HG03460 (cell line): ENCODE results near the gene FGFR2.

Source experiments
- ATAC-seq: cut with Tn5 transposase; IDR thresholded peaks from one replicate; pipeline ENCODE4 v1.9.1; 2021; ENCODE audit not compliant: unreplicated experiment

Gene FGFR2

DNA sequence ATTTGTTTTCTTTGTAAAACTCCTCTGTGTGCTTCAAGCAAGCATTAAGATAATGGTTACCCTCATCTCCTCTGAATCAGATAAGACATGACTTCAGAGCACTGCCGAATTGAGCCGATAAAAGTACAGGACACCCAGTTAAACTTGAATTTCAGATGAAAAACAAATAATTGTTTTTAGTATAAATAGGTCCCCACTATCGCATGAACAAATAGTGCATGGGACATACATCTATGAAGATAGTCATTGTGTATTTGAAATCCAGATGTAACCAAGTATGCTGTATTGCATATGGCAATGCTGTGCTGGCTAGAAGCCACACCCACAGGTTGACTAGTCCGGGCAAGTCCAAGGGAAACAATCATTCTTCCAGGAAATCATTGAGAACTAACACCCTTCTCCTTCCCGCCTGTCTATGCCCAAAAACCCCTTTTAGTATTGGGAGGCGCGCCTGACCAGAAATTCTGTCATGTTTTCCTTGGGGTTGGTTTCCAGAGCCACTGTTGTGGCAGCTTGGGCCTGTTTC lies 12.6 kb upstream of the FGFR2 start:
- ATAC-seq: no peak

DNA sequence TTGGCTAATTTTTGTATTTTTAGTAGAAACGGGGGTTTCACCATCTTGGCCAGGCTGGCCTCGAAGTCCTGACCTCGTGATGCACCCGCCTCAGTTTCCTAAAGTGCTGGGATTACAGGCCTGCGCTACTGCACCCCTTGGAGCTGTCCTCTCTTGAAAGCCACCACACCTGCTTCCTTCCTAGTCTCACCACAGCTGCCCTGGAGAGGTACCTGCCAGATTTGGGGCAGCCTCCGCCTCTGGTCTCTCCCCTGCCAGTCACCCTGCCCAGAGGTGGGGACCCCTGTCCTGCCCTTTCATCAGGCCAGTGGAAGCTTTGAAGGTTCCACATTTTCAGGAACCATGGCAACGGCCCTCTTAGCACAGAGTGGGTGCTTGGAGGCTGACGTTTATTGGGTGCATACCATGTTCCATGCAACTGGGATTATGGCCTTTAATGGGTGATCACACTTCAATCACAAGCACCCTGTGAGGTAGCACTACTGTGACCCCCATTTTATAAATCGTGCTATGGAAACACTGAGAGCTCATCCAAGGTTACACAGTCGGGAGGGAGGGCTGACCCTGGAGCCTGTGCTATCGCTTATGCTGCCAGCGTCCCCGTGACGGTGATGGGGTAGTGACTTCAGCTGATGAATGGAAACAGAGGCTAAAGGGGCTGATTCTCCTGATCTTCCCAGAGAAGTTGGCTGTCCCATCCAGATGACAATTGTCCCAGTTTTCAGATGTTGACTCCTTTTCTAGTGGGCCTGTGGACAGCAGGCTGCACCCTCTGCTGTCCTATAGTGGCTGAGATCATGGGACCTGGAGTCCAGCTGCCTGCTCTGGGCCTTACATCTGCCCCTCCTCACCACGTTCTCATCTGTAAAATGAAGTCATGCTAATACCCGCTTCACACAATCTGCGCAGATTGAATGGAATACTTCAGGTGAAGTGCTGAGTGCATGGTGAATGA lies 11.5 kb upstream of the FGFR2 start:
- ATAC-seq: no peak

DNA sequence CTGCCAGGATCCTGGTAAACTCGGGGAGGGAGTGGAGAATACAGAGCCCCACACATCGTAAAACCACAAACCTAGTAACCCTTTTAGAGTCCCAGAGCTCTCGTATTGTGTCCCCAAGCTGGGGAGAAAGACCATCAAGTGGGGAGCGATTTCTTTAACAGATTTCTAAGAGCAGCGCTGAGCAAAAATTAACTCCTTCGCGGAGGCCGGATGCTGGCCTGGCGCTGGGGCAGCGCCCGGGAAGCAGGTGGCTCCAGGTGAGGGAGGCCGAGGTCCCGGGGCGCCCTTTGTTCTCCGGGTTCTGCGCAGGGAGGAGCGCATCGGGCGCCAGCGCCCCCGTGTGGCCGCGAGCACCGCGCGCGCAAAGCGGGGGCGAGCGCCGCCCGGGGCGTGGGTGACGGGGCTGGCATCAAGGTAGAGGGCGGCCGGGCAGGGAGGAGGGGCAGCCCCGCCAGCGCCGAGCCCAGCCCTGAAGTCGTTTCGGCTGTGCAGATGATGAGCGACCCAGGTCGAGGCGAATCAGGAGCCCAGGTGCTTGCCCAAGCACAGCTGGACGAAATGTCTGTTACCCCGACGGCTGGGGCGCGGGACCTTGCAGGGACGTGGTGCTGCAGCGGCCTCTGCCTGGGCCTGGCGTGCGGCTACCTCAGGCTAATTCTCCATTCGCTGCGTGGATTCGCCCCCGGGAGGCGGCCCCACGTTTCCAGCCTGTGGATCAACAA lies 10.4 kb upstream of the FGFR2 start:
- ATAC-seq: no peak

DNA sequence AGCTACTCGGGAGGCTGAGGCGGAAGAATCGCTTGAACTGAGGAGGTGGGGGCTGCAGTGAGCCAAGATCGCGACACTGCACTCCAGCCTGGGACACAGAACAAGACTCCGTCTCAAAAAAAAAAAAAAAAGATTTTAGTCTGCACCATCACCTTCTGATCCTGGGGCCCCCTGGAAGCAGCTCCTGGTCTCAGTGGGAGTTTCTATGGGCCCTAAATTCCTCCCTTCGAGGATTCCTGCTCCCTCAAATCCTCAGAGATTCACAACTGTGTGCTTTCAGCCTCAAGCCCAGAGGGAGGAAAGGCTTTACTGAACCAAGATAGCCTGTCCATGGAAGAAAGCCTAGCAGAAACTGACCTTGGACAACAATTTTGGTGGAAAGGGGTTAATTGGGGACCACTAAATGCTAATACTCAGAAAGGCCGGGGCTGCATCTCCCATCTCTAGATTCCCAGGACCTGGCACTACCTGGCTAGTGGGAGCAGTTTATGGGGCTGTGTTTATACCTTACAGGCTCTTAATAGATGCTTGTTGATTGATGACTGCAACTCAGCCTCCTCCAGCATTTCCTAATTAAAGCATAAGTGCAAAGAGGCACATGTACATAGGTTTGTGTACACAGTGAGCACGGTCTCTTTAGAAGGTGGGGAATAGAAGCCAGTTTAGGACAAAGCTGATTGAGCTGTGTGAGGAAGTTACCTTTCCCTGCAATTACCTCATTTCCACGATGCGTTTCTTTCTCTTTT lies 9.2 kb upstream of the FGFR2 start:
- ATAC-seq: no peak

DNA sequence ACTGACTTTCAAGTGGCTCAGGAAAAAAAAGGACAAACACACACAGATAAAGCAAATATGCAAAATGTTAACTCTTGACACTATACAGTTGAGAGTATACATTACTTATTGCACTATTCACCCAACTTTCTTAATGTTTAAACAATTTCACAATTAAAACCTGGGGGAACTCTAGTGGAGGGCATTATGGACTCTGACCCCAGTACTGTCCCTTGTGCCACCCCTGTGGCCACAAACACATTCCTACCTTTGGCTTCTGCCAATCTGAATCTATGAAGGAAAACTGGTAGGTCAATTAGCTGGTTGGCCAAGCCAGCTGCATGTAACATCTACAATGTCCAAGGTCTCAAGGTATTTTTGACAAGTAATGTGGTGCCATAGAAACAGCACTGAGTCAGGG lies 7.5 kb upstream of the FGFR2 start:
- ATAC-seq: no peak

DNA sequence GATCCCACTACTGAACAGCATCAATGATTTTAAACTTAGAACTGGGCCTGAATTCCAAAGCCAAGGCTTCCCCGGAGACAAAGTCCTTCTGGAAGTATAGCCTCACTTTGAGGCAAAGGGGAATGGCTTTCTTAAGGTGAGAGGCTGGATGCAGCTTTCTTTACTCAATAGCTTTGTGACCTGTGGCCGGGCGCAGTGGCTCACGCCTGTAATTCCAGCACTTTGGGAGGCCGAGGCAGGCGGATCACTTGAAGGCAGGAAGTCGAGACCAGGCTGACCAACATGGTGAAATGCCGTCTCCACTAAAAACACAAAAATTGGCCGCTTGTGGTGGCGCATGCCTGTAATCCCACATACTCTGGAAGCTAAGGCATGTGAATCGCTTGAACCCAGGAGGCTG lies 3.2 kb upstream of the FGFR2 start:
- ATAC-seq: no peak

DNA sequence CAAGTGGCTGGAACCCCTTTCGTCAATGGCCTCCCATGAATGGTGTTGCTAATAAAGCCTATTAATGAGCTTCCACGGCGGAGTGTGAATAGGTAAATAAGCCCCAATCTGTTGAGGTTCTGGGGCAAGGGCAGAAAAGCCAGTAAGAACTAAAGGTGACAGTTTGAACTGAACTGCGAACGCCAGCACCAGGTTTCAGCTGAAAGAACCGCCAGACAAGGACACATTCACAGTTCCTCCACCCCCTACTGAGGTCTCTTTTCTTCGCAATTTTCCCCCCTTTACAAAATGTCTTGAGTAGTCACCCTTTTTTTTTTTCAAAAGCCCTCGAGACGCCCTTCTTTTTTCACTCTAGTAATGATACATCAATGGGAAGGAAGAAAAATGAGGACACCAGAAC lies 2.4 kb upstream of the FGFR2 start:
- no peak for ATAC-seq

DNA sequence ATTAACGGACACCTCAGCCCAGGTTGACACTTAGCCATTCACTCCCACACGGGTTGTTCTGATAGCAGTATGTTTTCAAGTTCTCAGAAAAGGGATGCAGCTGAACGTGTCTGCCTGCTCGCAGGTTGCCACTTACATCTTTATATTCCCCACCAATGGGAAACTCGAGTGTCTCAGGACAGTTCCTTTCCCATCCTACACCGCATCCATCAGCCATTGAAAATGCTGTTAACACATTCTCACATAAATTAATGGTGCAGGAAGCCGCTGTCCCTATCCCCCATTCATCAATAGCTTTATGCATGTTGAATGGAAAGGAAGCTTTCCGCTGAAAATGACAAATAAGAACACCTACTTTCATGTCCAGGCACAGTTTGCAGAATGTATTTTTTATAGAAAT lies 1.7 kb upstream of the FGFR2 start:
- ATAC-seq: no peak

DNA sequence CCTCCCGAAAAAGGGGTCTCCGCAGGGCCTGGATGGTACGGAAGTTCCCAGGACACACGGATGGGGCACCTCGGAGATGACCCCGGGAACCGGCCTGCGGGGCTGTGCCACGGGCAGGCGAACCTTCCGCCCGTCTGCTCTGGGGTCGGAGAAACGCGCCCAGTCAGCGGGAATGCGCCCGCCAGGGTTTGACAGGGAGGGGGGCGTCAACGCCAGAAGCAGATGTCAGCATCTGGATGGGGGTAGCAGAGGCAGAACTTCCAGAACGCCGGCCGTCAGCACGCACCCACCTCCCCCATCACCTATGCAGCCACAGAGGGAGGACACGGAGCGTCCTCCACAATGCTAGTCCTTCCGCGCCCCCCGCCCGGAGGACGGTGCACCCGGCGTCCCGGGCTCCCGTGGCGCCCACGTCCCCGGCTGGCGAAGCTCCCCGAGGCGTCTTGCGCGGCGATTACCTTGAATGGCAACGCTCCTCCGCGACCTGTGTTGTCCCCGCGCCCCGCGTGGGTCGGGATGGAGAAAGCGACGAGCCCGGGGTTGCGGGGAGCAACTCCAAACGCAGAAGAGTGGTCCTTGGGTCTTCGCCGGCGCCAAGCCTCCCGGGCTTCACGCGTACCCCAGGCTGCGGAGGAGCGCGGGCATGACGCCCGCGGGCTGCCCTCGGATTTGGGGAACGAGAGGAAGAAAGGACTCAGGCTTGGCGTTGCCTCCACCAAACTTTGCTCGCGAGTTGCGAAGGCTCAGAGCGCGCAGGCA lies 561 bp downstream of the FGFR2 start:
- ATAC-seq: no peak

DNA sequence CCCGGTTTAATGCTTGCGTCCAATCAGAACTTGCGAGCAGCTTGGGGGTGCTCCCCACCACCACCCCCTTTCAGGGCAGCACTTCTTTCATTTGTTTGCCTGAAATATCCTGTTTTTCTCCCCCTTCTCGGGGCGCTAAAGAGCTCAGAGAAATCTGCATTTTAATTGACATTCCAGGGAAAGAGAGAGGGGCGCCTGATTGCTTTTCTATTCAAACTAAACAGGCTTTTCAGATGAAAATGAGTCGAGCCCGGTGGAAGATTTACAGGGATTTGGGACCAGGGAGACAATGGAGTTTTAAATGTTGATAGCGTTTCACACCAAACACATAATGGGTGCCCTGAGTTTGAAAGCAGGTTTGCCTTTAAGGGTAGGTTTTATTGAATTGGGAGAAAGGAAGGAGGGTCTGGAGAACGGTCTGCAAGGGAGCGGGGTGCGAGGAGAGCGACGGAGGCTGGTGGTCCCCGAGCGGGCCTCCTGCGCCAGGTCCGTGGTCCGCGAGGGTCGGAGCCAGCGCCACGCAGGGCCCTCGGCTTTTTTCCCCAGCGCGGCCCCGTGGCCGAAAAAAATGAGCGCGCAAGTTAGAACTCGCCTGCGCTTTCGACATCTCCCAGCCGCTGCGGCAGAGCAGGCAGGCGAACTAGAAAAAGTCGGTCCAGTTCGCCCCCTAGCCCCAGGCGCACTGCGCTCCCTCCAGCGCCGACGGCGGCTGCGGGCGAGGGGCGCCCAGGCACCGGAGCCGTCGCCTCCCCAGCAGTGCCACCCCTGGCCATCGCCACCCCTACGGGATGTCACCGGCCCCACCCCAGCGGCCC lies 1.3 kb downstream of the FGFR2 start:
- ATAC-seq: no peak

DNA sequence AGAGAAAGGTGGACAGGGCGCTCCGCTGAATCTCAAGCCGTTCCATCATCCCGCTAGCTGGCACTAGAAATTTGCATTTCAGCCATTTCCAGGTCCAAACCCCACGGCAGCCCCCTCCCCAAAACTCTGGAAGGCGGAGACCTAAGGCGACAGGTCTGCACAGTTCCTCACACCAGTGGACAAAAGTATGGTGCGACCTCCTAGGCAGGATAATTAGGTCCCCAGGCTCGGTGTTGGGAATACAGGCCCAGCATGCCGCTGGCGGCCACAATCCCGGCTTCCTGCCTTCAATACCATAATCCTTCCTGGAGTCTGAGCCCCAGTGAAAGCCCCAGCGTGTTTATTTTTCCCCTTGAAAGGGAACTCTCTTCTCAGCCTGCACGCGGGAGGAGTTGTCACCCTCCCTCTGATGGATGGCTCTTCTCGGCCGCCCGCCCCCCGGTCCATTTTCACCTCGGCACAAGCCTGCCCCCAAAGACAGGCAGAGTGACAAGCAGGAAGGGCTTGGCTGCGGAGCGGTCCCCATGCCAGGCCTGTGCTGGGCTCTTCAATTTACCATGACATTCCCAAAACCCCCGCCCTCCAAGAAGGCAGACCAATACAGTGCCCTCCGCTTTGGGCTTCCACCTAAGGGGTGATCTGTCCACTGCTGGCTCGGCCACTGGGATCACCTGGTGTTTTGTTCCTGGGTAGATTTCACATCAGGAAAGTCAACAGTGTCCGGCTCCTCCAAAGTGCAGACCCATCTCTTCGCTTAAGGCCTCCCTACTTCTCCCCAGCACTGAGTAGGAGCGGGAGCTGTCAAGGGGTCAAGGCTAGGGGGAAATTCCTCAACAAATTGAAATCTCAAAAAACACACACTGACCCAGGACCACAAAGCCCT lies 2.2 kb downstream of the FGFR2 start:
- no peak for ATAC-seq

DNA sequence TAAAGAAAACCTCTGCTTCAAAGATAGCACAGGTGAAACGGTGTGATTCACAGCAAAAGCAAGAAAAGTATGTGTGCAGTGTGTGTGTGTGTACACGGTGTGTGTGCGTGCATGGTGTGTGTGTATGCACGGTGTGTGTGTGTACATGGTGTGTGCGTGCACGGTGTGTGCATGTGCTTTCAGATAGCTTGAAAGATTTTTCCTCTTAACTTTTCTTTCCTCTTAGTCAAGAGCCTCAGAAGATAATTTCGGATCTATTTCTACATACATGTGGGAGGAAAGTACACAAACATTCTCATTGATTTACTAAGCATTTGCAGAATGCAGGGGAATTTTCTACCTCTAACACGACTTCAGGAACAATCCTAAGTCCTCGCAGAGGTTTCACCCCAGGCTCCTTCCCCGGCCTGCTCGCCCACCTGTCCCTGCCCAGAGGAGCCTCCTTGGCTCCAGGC lies 2.9 kb downstream of the FGFR2 start:
- ATAC-seq: no peak

DNA sequence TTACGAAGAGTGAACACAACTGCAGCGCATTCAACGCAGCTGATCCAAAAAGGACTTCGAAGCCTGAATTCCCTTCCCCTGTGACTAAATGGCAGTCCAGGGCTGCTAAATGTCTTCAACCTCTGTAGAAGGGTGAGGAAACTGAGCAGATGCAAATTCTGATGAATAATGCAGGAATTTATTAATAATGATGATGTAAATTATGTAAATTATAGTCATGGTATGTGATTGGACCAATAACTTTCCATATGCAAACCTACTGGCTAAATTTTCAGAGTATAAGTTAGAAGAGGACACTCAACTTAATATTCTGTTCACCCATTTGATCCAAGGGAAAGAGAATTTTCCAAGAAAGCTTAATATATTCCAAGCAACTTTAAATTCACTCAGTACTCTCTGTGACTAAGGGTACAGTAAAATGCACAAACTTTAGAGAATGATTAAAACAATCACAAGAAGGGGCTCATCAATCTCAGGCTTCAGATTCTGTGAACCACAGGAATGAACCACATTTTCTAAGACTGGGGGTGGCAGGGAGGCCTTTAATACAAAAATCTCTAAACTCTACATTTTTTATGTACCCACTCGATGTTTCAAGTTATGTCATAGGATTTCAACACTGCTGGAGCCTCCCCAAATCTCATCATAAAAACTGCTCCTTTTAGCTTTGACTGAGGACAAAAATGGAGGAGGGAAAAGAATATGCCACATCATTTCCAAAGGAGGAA lies 3.5 kb downstream of the FGFR2 start:
- no peak for ATAC-seq

DNA sequence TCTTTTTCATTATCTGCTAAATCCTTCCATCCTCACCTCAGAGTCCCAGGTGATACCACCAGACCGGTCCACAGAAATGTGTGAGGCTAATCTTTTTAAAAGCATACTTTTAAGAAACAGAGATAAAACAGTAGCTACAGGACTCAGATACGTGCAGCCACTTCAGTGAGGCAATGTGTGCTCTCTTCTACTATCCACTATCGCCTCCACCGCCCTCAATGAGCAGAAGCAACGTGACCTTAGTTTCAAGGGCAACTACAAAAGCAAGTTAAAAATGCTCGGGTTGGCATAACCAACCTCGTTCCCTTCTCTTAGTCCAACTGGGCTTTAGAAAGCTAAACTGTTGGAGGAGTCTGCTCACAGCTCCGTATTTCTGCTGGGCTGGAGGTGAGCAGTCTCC lies 4.2 kb downstream of the FGFR2 start:
- ATAC-seq: no peak

DNA sequence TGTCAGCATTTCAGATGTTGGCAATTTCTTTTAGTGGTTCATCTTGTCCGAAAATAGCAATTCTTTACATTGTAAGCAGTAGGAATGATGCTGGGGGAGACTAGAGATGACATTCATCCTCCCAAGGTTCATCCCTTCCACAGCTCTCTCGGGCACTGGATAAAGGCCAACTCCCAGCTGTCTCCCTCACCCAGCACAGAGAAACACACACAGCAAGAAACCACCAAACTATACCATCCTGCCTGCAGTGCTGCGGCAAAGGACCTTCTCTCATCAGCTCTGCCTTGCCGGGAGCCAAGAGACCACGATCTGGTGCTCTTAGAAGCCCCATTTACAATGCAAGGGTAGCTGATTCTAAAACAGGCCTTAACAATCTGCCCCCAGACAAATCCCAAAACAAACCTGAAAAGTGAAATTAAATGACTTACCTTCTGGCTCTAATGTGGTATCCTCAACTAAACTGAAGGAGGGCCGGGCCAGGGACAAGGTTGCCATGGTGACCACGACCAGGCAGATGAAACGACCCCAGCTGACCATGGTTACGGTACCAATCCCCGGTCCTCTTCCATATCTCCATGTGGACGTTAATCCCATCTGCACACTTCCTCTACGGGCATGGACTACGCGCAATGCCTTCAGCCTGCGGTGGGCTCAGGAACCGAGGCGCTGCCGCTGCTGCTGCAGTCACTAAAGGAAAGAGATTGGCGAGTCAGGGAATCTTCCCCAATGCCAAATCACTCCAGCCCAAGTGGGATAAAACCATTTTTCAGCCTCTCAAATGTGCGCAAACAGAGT lies 4.8 kb downstream of the FGFR2 start:
- ATAC-seq: no peak

DNA sequence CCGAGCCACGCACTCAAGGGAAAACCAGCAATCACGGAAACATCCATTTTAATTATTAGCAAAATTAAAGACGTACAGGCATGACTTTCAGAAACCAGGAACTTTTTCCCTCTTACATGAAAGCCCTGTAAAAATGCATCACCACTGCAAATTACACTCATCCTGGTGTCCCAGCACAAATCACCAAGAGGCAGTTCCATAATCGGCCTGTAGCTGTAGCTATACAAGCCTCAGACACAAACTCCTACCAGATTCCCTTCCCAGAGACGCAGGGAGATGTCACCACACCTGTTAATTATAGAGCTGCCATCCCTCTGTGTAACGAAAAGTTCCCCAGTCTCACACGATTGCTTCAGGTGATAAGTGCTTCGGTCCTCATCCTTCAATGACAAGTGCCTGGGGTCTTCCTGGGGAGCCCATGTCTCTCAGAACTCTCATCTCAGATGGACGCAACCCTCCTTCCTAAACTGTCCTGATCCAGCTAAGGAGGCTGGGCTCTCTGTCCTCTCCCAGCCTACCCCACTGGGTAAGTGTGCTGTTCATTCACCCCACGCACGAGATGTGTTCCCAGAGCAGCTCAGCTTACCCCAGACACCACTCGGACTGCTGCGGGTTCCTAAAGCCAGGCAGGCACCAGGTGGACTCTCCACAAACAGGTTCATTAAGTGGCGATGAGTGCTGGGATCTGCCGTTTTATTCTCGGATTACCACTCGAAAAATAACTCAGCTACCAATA lies 5.9 kb downstream of the FGFR2 start:
- no peak for ATAC-seq

DNA sequence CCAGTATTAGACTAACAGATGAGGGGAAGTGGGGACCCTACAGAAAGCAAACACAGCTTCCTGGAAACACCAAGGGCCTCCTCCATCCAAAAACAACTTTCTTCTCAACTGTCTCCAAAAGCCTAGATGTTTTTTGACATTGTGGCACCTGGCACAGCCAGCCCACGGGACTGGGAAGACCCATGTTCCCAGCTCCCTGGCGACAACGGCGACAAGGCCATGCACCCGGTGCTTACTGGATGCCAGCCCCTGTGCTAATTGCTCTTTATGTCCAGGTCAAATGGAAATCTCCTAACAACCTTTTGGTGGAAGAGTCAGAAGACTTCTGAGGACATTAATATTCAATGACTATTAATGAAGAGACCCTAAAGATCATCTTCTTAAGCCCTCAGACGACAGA lies 7.1 kb downstream of the FGFR2 start:
- ATAC-seq: no peak
